GM18507 (cell line): ENCODE measurements around the gene EXOC4.
"Not testable (repeated sequence)": the region's sequence is repeated elsewhere in the genome, so short reads cannot be mapped to it uniquely, and the experiment has no call there.

Source experiments
- DNase-seq: peaks from one replicate; pipeline ENCODE4 v3.0.0; 2011; ENCODE audit warnings: low read depth; ENCODE audit not compliant: insufficient read length; ENCODE audit errors: extremely low spot score
- FAIRE-seq: peaks from 2 replicates; lab custom pipeline; 2011; peaks lifted over from hg19 to GRCh38; lab: Jason Lieb, UNC

The EXOC4 gene

GRCh38 chr7:133906553-133906952, 653.7 kb downstream of the EXOC4 start:
- FAIRE-seq, DNase-seq: not testable (repeated sequence)

DNA sequence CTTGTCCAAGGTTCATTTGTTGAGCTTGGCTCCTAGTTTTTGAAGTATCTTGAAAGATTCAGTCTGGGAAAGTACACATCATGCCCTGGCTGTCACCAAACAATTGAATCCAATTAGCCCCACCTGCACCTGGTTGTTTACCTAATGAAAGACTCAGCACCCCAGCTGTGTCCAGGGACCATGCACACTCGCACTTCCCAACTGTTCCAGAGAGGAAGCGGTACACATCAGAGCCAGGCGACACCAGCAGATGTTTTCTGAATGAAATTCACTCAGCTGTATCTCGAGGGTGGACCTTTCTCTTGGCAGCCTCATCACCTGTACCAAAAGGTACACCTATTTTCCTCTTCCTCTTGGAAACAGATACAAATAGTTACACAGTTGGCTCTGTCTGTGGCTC, 657.9 kb downstream of the EXOC4 start:
- no peak for FAIRE-seq

GRCh38 chr7:133911724-133912123, 658.8 kb downstream of the EXOC4 start:
- no peak for DNase-seq

More for the DNA sequence above, 657.9 kb downstream of the EXOC4 start:
- DNase-seq = no peak

GRCh38 chr7:133912916-133913697, 660.2 kb downstream of the EXOC4 start:
- no peak for DNase-seq
- no peak for FAIRE-seq

More at GRCh38 chr7:133911724-133912123, 658.8 kb downstream of the EXOC4 start:
- FAIRE-seq = no peak

DNA sequence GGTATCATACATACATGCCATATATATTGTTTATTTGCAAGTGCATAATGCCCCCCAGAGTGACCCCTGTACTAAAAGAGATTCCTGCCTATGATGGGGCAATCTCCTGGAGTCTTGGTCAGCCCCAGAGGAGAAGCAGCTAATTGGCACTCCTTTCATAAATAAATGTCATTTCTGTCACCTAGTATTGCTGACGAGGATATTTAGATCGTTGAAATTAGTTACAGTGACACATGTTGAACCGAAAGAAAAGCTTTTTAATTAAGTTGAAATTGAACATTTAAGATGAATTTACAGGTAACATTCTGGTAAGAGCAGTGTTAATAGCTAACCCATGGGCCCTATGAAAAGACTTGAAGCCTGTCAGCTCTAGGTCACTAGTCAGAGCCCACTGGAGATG, 663.7 kb downstream of the EXOC4 start:
- FAIRE-seq (no peak), DNase-seq (no peak)

DNA sequence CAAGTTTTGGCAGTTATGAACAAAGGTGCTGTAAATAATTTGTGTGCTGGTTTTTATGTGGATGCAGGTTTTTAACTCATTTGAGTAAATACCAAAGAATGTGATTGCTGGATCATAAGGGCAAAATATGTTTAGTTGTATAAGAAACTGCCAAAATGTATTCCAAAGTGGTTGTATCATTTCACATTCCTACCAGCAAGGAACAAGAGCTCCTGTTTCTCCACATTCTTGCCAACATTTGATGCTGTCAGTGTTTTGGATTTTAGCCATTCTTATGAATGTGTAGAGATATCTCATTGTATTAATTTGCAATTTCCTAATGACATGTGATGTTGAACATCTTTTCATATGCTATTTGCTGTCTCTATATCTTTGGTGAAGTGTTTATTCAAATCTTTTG, 666.9 kb downstream of the EXOC4 start:
- no peak for FAIRE-seq

GRCh38 chr7:133921635-133922182, 668.8 kb downstream of the EXOC4 start:
- no peak for FAIRE-seq
- no peak for DNase-seq

More for the DNA sequence above, 666.9 kb downstream of the EXOC4 start:
- no peak for DNase-seq

GRCh38 chr7:133923974-133924373, 671.1 kb downstream of the EXOC4 start:
- DNase-seq (no peak), FAIRE-seq (no peak)

DNA sequence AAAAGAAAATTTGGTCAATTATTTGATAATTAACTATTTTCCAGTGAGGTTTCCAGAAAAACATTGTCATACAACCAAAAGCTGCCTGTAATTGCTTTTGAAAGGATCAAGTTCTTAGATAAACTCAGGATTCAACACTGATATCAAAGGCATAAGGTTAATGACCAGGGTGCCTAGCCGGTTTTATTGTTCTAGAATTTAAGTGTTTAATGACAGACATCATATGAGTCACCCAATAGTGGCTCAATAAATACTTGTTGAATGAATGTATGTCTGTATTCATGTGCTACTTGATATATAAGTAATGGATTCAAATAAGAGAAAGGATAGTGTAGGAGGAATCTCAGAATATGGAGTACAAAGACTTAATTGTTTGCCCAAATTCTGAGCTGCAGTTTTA, 678.2 kb downstream of the EXOC4 start:
- no peak for DNase-seq
- FAIRE-seq = no peak

DNA sequence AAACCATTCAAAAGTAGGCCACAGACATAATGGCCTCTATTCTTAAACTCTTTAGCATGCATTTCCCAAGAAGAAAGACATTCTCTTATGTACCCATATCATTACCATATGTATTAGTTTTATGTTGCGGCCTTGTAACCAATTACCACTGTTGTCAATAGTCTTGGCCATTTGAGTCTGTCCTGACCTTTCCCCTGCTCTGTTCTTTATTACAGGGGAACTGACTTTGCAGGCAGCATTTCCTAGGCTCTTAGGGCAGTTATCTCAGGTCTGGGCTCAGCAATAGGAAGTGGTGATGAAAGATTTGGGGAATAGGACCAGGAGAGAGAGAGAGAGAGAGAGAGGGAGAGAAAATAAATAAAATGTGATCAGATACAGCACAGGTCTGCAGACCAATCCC, 679.7 kb downstream of the EXOC4 start:
- FAIRE-seq = no peak
- no peak for DNase-seq

GRCh38 chr7:133934262-133934976, 681.5 kb downstream of the EXOC4 start:
- DNase-seq (no peak), FAIRE-seq (no peak)

GRCh38 chr7:133934977-133935330, 682.1 kb downstream of the EXOC4 start:
- no peak for FAIRE-seq

GRCh38 chr7:133936074-133936473, 683.2 kb downstream of the EXOC4 start:
- DNase-seq (no peak), FAIRE-seq (no peak)

More at GRCh38 chr7:133934977-133935330, 682.1 kb downstream of the EXOC4 start:
- no peak for DNase-seq

GRCh38 chr7:133937786-133938185, 684.9 kb downstream of the EXOC4 start:
- DNase-seq (no peak), FAIRE-seq (no peak)

- FAIRE-seq = no peak
- no peak for DNase-seq
Observed at GRCh38 chr7:133940368-133940767, 687.5 kb downstream of the EXOC4 start.

DNA sequence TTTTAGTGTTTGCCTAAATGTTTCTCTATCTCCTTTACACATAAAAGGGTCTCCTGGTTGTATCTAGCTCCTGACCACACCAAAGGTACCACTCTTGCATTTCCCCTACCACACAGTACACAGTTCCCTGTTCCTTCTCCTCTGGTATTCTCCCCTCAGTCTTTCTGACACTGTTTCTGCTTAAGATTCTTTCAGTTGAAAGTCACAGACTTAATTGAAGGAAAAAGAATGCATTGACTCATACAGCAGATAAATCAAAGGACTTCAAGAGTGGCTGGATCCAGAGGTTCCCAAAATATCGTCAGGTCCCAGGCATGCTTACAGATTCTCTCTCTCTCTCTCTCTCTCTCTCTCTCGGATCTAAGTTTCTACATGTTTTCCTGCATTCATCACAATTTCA, 688.6 kb downstream of the EXOC4 start:
- FAIRE-seq = no peak
- no peak for DNase-seq

GRCh38 chr7:133945497-133945896, 692.6 kb downstream of the EXOC4 start:
- no peak for DNase-seq
- FAIRE-seq = no peak

DNA sequence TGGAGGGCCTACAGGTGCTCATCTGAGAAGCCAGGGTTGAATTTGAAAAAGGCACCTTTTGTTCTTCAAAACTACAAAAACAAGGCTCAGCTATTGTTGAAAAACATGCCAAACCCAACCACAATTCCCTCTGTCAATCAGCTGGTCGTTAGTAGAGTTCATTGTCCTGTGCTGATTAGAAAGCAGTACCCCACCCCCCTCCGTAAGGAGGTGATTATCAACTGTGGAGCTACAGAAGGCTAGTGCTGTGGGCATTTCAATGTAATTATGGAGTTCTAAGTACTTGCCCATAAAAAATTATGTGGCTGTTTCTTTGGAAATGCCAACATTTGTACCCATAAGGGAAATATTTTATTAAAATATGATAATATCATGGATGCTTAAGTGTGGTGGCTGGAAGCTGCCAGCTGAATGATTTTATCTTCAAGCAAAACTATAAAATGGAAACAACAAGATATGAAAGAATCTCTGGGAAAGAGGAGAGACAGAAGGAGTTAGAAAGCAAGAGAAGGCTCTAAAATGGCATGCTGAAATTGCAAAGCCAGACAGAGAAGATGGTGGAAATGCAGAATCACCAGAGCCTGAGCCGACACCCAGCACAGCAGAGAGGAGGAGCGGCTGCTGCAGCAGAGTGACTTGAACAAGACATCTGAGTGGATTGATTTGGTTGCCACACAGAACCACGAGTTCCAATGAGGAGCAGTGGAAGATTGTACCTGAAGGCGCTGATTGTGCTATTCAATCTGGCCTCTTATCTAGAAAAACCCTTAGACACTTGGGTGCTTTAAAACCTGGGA, 694.8 kb downstream of the EXOC4 start:
- DNase-seq (no peak), FAIRE-seq (no peak)

DNA sequence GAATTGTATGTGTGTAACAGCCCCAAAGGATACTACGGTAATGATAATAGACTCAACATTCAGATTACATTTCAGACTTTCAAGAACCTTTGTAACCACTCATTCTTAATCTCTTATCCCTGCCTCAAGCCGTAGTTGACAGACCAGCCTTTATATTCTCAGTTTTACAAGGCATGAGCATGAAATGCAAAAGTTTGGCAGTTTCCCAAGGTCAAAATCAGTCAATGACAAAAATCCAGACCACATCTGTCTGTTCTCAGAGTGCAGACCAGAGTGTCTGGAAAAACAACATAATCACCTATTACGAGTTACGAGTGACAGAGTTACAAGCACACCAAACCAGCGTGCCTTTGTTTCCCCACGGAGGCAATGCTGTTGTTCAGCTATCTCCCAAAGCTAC, 695.7 kb downstream of the EXOC4 start:
- FAIRE-seq (no peak), DNase-seq (no peak)

GRCh38 chr7:133950855-133951254, 698.0 kb downstream of the EXOC4 start:
- no peak for FAIRE-seq

More at GRCh38 chr7:133950855-133951254, 698.0 kb downstream of the EXOC4 start:
- no peak for DNase-seq
